WI38 (cell line): Measurements from ENCODE around the gene MAP2K6.

ENCODE experiments used
- H3K4me3 ChIP-seq: 2 replicates; pipeline ENCODE4 v1.5.1; 2011; ENCODE audit warnings: low read depth, mild to moderate bottlenecking, control low read depth, low read length
- CTCF ChIP-seq: IDR thresholded peaks from 2 replicates; pipeline ENCODE4 v1.5.1; 2012; ENCODE audit warnings: low read depth, mild to moderate bottlenecking, control low read depth, low read length

Gene MAP2K6

GRCh38 chr17:69401251-69401650 is 13.2 kb upstream of the MAP2K6 start:
- H3K4me3 ChIP-seq: no peak overlapping the region
- no peak for TF ChIP-seq CTCF

GRCh38 chr17:69402052-69402451 is 12.4 kb upstream of the MAP2K6 start:
- no peak overlapping the region for H3K4me3 ChIP-seq
- no peak for TF ChIP-seq CTCF

- no peak for TF ChIP-seq CTCF
- no peak overlapping the region for H3K4me3 ChIP-seq
Observed at GRCh38 chr17:69404399-69404798, 10.1 kb upstream of the MAP2K6 start.

- TF ChIP-seq CTCF: no peak
- H3K4me3 ChIP-seq: no peak overlapping the region
Observed at GRCh38 chr17:69405096-69405495, 9.4 kb upstream of the MAP2K6 start.

GRCh38 chr17:69406941-69407340 is 7.6 kb upstream of the MAP2K6 start:
- H3K4me3 ChIP-seq: no peak overlapping the region
- no peak for TF ChIP-seq CTCF

- no peak overlapping the region for H3K4me3 ChIP-seq
Observed at GRCh38 chr17:69407759-69408158, 6.7 kb upstream of the MAP2K6 start.

GRCh38 chr17:69410671-69411070 is 3.8 kb upstream of the MAP2K6 start:
- H3K4me3 ChIP-seq: no peak overlapping the region
- no peak for TF ChIP-seq CTCF

More at GRCh38 chr17:69407759-69408158, 6.7 kb upstream of the MAP2K6 start:
- TF ChIP-seq CTCF: no peak
